Gastrocnemius medialis (tissue), 4 donors: Measurements from ENCODE around the gene FGF2. TPM values are rescaled to one million over a fixed set of nuclear protein-coding genes. Genes with fewer than 3 reads are reported as not detected.

Experiments
- ATAC-seq, 2 donors: fragments of 150-250 bp; one replicate each; pipeline ENCODE4 v1.9.1; 2016
- DNase-seq, 2 donors: peaks; one replicate each; pipeline ENCODE4 v3.0.0-alpha.2; 2019
- H3K27ac ChIP-seq, 4 donors: fragments of 200-600 bp; sonication (generic); 1 replicate in 1 of 4; 2 replicates in 3 of 4; pipeline ENCODE4 v1.5.1; 2016 to 2018; ENCODE audit warnings: mild to moderate bottlenecking in 2 of 4, moderate library complexity in 1 of 4
- H3K27me3 ChIP-seq, 3 donors: fragments of 200-600 bp; sonication (generic) in 2 of 3; 1 replicate in 1 of 3; 2 replicates in 2 of 3; pipeline versions ENCODE4 v1.5.1 to v1.6.0; 2016 to 2019; ENCODE audit warnings: mild to moderate bottlenecking in 1 of 3, moderate library complexity in 1 of 3
- H3K36me3 ChIP-seq, 2 donors: fragments of 200-600 bp; sonication (generic) in 1 of 2; one replicate each; pipeline ENCODE4 v1.5.1; 2017 to 2018
- H3K4me1 ChIP-seq, 2 donors: fragments of 200-600 bp; sonication (generic) in 1 of 2; one replicate each; pipeline ENCODE4 v1.5.1; 2016 to 2017; ENCODE audit warnings: mild to moderate bottlenecking in 2 of 2
- H3K4me3 ChIP-seq, 4 donors: fragments of 200-600 bp; sonication (generic) in 3 of 4; 1 replicate in 1 of 4; 2 replicates in 3 of 4; pipeline ENCODE4 v1.5.1; 2016 to 2019; ENCODE audit warnings: mild to moderate bottlenecking in 2 of 4
- H3K9me3 ChIP-seq, 3 donors: fragments of 200-600 bp; sonication (generic) in 2 of 3; 1 replicate in 1 of 3; 2 replicates in 2 of 3; pipeline ENCODE4 v1.5.1; 2016 to 2019
- POLR2A ChIP-seq, 2 donors: fragments of 450-650 bp; IDR thresholded peaks; one replicate each; pipeline ENCODE4 v1.6.1; 2017; ENCODE audit warnings: antibody characterized with exemption in 2 of 2, mild to moderate bottlenecking in 2 of 2, moderate library complexity in 2 of 2
- in situ Hi-C, 4 donors: fragments of 200-750 bp; cut with MboI; loops; one replicate each; pipeline versions ENCODE4 v1.15.0 to v1.8.0; 2017; ENCODE audit warnings: low sequenced_read_pairs in 4 of 4
- intact Hi-C: fragments of 100-400 bp; cut with DNase I; formaldehyde crosslinking; loops from one replicate; pipeline ENCODE4 v1.15.1; 2023; ENCODE audit warnings: low total_unique reads
- total RNA-seq, 4 donors: library from RNA; depleted of rRNA; stranded (reverse); fragments of >200 nt; gene quantifications; one replicate each; pipeline versions ENCODE4 v1.1.0 to v1.2.3, GENCODE V29; 2016
- TF ChIP-seq, protein P1 (sequence below), 5 experiments: fragments of 450-650 bp in 3 of 5; fragments of 200-600 bp in 2 of 5; sonication (generic) in 2 of 5; IDR thresholded peaks in 4 of 5; conservative IDR thresholded peaks in 1 of 5; 1 replicate in 4 of 5; 2 replicates in 1 of 5; pipeline ENCODE4 v1.5.1; 2016 to 2019; ENCODE audit warnings: antibody characterized with exemption in 5 of 5, mild to moderate bottlenecking in 3 of 5, moderate library complexity in 3 of 5

FGF2 gene
- total RNA-seq, 4 donors from 2014 or later, result 1.5 to 3.5 (median 1.9) TPM

DNA sequence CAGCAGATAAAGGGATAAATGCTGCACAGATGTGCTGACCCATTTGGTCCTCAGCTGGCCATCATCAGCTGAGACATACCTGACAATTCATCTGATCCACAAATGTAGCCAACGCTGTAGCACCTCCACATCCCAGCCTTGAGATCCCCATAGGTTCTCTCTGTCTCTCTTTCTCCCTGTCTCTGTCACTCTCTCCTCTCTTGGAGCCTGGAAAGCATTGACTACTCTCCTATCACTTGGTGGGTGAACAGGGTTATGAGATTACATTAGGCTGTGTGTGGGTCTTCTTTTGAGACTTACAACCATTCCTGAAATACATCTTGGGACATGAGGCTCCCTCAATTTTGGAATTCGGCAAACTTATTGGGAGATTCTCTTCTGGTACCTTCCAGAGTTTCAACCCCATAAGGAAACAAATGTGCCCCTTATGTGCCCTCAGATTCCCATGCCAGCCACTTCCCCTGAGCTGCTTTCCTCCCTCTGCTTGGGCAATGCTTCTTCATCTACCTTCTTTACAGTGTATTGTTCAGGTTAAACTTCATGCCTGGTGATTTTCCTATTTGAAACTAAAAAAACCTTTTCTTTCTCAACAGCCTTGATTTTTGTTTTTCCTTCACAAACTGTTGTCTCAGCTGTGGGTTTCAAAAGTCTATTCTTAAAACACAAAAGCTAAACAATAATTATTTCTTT lies 29.1 kb upstream of the FGF2 start:
- intact Hi-C loops, result no loop called here
- in situ Hi-C loops, result no loop called here
- Histone ChIP-seq H3K36me3 (no peaks in the 10 kb centered on the region), H3K4me1 (peaks cover 0 to 3% of the 10 kb centered on the region in 2 donors), H3K27ac (peak overlapping the region; percentile 2 to 56 (median 46)), H3K27me3 (no peaks in the 10 kb centered on the region), H3K4me3 (peak overlapping the region in 1 of 4 donors; percentile 11), H3K9me3 (no peaks in the 10 kb centered on the region)
- TF ChIP-seq POLR2A (IDR thresholded peaks at IDR 0.05), result no peak
- TF ChIP-seq, protein P1, sequence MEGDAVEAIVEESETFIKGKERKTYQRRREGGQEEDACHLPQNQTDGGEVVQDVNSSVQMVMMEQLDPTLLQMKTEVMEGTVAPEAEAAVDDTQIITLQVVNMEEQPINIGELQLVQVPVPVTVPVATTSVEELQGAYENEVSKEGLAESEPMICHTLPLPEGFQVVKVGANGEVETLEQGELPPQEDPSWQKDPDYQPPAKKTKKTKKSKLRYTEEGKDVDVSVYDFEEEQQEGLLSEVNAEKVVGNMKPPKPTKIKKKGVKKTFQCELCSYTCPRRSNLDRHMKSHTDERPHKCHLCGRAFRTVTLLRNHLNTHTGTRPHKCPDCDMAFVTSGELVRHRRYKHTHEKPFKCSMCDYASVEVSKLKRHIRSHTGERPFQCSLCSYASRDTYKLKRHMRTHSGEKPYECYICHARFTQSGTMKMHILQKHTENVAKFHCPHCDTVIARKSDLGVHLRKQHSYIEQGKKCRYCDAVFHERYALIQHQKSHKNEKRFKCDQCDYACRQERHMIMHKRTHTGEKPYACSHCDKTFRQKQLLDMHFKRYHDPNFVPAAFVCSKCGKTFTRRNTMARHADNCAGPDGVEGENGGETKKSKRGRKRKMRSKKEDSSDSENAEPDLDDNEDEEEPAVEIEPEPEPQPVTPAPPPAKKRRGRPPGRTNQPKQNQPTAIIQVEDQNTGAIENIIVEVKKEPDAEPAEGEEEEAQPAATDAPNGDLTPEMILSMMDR (IDR thresholded peaks at IDR 0.05 in 4 of 5, conservative IDR thresholded peaks at IDR 0.05 in 1 of 5), result no peak
- DNase-seq, result no peak
- no peak for ATAC-seq

DNA sequence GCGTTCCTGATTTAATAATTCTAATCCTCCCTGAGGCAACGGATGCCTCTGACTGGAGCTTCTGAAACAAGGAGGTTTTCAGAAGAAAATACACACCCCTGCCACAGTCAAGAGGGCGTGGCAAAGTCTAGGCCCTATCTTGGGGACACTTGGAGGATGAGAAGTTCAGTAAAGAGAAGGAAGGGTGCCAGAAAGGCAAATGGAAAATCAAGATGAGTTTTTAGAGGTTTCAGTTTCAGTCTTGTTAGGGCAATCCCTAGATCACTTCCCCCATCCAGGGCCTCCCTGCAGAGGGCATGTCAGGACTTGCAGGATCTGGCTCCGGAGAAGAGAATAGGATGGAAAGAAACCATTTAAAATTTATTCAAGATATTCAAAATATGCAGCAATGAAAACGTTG lies 28.5 kb upstream of the FGF2 start:
- DNase-seq (no peak), ATAC-seq (peak; percentile 45 to 68)
- Histone ChIP-seq H3K27ac (peak overlapping the region; percentile 2 to 56 (median 46)), H3K4me3 (peak overlapping the region in 1 of 4 donors; percentile 11), H3K9me3 (no peaks in the 10 kb centered on the region), H3K27me3 (no peaks in the 10 kb centered on the region), H3K36me3 (no peaks in the 10 kb centered on the region), H3K4me1 (peaks cover 0 to 3% of the 10 kb centered on the region in 2 donors)
- TF ChIP-seq, protein P1 (IDR thresholded peaks at IDR 0.05 in 4 of 5, conservative IDR thresholded peaks at IDR 0.05 in 1 of 5), result no peak
- no peak for TF ChIP-seq POLR2A (IDR thresholded peaks at IDR 0.05)
- in situ Hi-C loops, result no loop called here
- intact Hi-C loops, result no loop called here

DNA sequence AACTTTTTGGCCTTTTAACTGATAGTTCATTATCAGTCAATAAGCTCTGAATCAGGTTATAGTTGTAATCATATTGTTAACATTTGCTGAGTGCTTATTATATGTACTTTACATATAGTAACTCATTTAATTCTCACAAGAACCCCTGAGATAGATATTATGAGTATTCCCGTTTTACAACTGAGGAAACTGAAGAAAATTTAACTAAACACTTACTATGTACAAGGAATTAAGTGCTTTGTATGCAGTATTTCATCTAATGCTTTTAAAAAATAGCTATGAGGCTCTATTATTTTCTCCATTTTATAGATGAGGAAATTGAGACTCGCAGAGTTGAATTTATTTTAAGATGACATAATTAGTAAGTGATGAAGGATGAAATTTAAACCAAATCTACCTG lies 27.7 kb upstream of the FGF2 start:
- Histone ChIP-seq H3K4me1 (peaks cover 0 to 3% of the 10 kb centered on the region in 2 donors), H3K9me3 (no peaks in the 10 kb centered on the region), H3K4me3 (no peak overlapping the region), H3K36me3 (no peaks in the 10 kb centered on the region), H3K27ac (peak overlapping the region in 1 of 4 donors; percentile 3), H3K27me3 (no peaks in the 10 kb centered on the region)
- in situ Hi-C loops, result no loop called here
- intact Hi-C loops, result no loop called here
- DNase-seq (no peak), ATAC-seq (no peak)
- TF ChIP-seq, protein P1 (IDR thresholded peaks at IDR 0.05 in 4 of 5, conservative IDR thresholded peaks at IDR 0.05 in 1 of 5), result no peak
- TF ChIP-seq POLR2A (IDR thresholded peaks at IDR 0.05), result no peak

DNA sequence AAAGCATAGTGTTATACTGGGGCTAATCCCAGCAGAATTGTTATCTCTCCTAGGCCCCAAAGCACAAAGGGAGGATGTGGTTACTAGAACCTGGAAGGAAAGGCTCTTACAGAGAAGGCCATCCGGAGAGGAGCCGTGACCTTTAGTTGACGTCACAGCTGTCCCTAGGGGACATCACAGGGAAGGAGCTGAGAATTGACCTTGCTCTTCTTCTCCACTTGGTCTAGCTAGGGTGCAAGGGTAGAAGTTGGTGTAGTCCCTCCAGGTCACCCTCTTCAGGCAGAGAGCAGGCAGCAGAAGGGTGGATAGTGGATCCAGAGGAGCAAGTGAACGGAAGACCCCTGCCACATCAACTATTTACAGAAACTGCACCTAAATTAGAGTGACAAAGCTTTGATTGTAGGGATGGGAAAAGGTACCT lies 22.8 kb upstream of the FGF2 start:
- TF ChIP-seq, protein P1 (IDR thresholded peaks at IDR 0.05 in 4 of 5, conservative IDR thresholded peaks at IDR 0.05 in 1 of 5), result no peak
- TF ChIP-seq POLR2A (IDR thresholded peaks at IDR 0.05), result no peak
- no peaks in the 10 kb centered on the region for H3K9me3 ChIP-seq
- in situ Hi-C loops (no loop called here), intact Hi-C loops (no loop called here)
- no peak overlapping the region for H3K4me3 ChIP-seq
- no peaks in the 10 kb centered on the region for H3K27me3 ChIP-seq
- no peaks in the 10 kb centered on the region for H3K4me1 ChIP-seq
- H3K36me3 ChIP-seq, result no peaks in the 10 kb centered on the region
- DNase-seq (no peak), ATAC-seq (no peak)
- no peak overlapping the region for H3K27ac ChIP-seq
